HEK293T (cell line): ENCODE results near the gene TUBGCP3.

Experiments
- ARNT ChIP-seq: fragments of 450-650 bp; IDR thresholded peaks from 2 replicates; pipeline ENCODE4 v1.6.1; 2017; ENCODE audit warnings: mild to moderate bottlenecking
- BHLHE40 ChIP-seq: fragments of 450-650 bp; IDR thresholded peaks from 2 replicates; pipeline ENCODE4 v1.6.1; 2016; ENCODE audit warnings: mild to moderate bottlenecking, moderate library complexity, borderline replicate concordance
- FOXK2 ChIP-seq: fragments of 450-650 bp; IDR thresholded peaks from 2 replicates; pipeline ENCODE4 v1.6.1; 2016; ENCODE audit warnings: mild to moderate bottlenecking
- FOXM1 ChIP-seq: fragments of 450-650 bp; IDR thresholded peaks from 2 replicates; pipeline ENCODE4 v1.6.1; 2017; ENCODE audit warnings: mild to moderate bottlenecking, borderline replicate concordance
- HDGF ChIP-seq: fragments of 450-650 bp; IDR thresholded peaks from 2 replicates; pipeline ENCODE4 v1.6.1; 2017; ENCODE audit warnings: antibody characterized with exemption, borderline replicate concordance
- PKNOX1 ChIP-seq: fragments of 450-650 bp; IDR thresholded peaks from 2 replicates; pipeline ENCODE4 v1.6.1; 2016
- SP1 ChIP-seq: fragments of 450-650 bp; IDR thresholded peaks from 2 replicates; pipeline ENCODE4 v1.6.1; 2017
- SUZ12 ChIP-seq: fragments of 450-650 bp; IDR thresholded peaks from 2 replicates; pipeline ENCODE4 v1.6.1; 2016; ENCODE audit warnings: mild to moderate bottlenecking
- ZNF384 ChIP-seq: fragments of 450-650 bp; IDR thresholded peaks from 2 replicates; pipeline ENCODE4 v1.6.1; 2016

GRCh38 chr13:112579310-112579843, 8.6 kb downstream of the TUBGCP3 start:
- TF ChIP-seq PKNOX1 (no peak), SP1 (no peak), BHLHE40 (no peak), FOXM1 (no peak), HDGF (no peak), ZNF384 (no peak), FOXK2 (no peak), ARNT (no peak), SUZ12 (no peak)
